Measurements from ENCODE around the gene PVALEF.
A peak's percentile ranks its signal among the peaks of the same experiment; 100 is the strongest.
"Not testable (repeated sequence)": the region's sequence is repeated elsewhere in the genome, so short reads cannot be mapped to it uniquely, and the experiment has no call there.

PVALEF gene

DNA sequence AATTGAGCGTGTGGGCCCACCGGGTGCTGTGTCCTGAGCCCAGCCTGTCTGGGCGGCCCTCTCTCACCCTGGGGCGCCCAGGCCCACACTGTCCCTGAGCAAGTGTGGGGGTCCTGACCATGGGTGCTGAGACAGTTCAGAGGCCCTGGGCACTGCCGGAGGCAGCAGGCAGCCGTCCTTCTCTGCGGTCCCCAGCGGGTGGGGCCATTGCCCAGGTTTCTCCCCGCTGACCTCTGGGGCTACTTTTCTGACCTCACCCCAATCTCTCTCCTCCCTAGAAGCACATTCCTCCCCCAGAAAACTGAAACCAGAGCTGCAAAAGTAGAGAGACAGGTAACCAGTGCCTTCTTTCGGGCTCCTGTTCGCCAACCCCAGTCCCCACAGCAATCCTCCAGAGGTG is 36.0 kb upstream of the PVALEF start:
- no peak for DNase-seq

DNA sequence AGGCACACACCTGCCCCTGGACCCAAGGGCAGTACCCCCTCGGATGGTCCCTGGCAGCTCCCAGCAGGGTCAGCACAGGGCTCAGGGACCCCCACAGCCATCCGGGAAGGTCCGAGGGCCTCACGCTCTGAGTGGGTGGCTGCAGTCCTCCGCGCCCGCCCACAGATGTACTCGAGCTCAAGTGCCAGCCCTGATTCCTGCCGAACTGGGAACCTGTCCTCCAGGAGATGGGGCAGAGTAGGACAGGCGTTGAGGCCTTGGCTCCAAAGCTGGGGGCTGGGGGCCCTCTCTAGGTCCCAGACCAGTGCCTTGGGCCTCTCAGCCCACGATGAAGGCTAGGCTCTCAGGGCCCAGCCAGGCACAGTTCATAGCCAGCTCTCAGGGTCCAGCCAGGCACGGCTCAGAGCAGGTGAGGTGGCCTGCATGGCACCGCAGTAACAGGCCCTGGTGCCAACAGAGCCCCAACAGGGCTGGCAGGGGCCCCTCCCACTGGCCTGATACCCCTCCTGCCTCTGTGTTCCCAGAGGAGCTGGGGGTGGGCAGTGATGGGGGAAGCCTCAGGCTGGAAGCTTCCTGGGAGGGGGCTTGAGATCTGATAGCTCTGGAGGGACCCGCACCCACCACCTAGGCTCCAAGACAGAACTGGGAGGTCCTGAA is 35.5 kb upstream of the PVALEF start:
- DNase-seq, result no peak

DNA sequence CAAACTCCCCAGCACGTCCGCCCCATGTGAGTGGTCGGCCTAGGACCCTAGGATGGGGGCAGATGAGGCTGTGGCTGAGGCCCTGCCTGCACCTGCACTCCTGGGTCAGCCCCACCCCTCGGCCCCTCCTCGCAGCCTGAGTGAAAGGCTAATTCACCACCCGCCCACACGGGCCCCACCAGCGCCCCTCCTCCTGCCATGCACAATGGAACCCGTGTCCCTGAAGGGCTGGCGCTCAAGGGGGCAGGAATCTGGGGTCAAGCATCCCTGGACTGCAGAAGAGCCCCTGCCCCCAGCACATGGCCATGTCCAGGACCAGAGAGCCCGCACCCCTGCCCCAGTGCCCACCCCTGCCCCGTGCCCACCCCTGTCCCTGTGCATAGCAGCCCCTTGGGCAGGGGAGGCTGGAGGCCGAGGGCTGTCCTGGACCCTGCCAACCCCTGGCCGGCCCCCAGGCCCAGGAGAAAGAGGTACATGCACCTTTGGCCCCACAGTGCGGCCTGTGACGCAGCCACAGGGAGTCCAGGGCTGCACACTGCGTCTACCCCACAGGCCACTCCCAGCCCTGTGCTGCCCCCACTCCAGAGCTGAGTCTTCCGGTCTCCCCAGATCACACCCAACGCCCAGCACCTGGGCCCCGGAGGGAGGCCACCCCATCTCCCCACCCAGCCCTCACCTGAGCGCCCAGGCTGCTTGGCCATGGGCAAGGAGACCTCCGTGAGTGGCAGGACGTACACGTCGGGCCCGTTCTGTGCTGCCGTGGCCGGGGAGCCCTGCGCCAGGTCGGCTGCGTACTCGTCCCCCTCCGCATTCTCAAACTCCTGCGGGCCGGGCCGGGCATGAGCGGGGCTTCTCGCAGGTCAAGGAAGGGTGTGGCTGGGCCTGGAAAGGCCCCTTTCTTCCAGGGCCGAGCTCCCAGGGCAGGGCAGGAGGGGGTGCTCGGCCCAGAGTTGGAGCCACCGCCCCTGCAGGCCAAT is 34.6 kb upstream of the PVALEF start:
- DNase-seq, result no peak

- no peak for DNase-seq
Measured at GRCh38 chr17:81131486-81132196, 33.7 kb upstream of the PVALEF start.

- peak; percentile 5 for DNase-seq
Measured at GRCh38 chr17:81132197-81132540, 33.1 kb upstream of the PVALEF start.

DNA sequence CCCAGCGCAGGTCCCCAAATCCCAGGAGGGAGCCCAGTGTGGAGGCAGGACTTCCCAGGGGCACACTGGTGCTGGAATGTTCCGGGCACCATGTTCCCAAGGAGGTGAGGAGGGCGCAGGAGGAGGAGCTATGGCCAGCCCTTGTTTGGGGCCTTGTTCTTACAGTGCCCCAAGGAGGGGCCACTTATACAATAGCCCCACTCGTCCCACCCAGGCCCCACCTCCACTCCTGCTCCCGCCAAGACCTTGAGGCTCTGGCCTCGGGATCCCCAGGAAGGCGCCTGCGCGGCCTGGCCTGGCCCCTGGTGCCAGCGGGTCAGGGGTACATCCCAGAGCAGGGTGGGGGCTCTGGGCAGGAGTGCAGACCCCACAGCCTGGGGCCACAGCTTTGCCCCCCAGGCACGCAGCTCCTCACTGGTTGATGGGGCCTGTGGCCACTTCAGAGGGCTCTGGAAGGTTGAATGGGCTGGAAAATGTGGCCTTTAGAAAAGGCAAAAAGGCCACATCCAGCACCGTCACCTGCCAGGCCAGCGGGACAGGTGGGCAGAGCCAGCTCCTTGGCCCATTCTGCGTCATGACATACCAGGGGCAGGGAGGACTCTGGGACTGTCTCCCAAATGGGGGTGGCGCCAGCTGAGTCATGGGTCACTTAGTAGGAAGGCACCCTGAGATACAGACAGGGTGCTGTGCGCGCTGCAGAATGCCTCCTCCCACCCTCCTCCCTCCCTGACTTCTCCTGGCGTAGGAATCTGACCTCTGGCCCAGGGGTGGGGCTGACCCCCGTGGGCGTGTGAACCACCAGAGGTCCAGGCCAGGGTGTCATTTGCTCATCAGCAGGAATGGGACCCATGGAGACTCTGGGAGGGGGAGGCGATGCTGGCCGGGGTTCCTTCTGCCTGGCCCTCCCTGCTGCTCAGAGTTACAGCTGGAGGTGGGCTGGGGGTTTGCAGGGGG is 32.3 kb upstream of the PVALEF start:
- DNase-seq, result no peak

GRCh38 chr17:81134064-81134781 is 31.1 kb upstream of the PVALEF start:
- DNase-seq, result no peak

DNA sequence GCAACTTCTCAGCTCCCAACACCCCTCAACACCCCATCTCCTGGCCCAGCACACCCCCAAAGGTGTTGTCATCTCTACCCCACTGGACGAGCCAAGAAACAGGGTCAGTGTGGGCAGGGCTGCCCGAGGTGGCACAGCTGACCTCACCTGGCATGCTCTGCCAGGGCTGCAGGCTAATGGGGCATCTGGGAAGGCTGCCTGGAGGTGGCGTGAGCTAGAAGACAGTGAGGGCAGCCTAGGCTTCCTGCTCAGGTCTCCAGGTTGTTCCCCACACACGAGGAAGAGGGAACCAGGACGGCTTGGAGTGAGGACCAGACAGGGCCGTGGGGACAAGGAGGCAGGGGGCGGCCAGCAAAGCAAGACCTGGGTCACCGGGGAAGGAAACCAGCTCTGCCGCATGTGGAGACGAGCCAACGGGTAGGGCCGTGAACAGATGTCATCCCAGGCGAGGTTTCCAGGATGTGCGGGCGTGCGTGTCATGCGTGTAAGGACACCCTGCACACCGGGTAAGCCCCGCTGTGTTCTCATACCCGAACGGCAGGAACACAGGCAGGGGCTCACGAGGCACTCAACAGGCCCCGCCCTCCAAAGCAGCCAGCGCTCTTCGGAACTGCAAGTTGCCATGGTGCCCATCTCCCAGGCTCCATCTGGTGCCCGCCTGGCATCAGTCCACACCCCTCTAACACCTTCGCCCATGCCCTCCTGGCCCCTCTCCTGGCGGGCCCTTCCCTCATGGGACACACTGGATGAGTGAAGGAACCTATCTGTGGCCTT is 29.6 kb upstream of the PVALEF start:
- DNase-seq, result peak; percentile 54

DNA sequence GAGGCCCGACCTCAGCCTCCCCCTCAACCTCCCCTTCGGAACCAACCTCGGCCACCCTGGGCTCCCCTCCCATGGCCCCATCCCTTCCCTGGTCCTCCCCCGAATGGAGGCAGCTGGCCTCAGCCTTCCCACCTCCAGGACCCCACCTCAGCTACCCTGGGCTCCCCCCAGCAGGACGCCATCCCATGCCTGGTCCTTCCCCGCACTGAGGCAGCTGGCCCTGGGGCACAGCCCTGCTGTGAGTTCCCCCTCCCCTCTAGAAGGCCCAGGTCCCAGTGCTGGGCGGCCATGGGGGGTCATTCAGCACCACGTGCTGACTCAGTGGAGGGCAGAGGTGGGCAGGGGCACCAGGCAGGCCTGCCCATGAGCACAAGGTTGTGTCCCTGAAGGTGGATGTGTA is 28.9 kb upstream of the PVALEF start:
- DNase-seq, result no peak

DNA sequence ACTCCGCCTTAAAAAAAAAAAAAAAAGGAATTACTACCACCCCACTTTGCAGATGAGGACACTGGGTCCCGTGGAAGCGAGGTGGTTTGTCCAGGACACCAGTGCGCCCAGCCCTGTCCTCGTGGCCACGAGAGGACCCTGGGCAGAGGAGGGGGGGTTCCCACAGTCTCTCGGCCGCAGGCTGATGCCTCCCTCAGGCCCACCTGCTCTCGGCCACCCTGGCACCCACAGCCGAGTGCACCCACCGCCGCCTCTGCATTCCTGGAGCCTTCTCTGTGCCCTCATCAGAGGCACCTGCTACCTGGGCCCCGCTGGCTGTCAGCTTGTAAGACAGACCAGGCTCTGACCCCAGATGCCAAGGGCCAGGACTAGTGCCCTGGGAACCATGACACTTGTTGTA is 28.1 kb upstream of the PVALEF start:
- DNase-seq, result no peak

- no peak for DNase-seq
Measured at GRCh38 chr17:81138083-81138482, 27.2 kb upstream of the PVALEF start.

DNA sequence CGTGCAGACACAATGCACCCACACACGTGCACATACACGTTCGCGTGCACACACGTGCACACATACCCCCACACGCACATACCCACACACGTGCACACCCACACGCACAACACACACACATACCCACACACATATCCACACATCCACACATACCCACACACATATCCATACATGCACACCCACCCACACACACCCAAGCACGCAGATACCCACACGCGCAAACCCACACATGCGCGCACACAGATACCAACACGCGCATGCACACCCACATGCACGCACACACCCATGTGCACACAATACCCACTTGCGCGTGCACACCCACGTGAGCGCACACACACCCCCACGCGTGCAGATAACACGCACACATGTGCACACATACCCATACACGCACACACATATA is 26.8 kb upstream of the PVALEF start:
- DNase-seq, result no peak

DNA sequence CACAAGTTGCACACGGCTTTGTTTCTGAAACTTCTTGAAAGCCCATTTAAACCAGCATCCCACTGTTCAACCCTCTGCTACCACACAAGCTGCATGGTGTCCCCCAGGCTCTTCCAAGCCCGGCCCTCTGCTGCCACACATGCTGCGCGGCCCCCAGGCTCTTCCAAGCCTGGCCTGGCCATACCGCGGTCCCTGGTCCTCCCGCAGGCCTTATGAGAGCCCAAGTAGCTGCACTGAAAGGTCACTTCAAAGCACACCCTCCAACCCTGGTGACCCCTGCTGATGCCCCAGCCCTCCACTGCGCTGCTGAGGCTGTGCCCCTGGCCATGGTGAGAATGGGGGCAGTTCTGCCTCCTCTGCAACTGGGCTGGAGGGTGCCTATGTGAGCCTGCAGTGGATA is 25.9 kb upstream of the PVALEF start:
- DNase-seq, result no peak

GRCh38 chr17:81140018-81140417 is 25.3 kb upstream of the PVALEF start:
- DNase-seq, result no peak

GRCh38 chr17:81140695-81141094 is 24.6 kb upstream of the PVALEF start:
- DNase-seq, result no peak

DNA sequence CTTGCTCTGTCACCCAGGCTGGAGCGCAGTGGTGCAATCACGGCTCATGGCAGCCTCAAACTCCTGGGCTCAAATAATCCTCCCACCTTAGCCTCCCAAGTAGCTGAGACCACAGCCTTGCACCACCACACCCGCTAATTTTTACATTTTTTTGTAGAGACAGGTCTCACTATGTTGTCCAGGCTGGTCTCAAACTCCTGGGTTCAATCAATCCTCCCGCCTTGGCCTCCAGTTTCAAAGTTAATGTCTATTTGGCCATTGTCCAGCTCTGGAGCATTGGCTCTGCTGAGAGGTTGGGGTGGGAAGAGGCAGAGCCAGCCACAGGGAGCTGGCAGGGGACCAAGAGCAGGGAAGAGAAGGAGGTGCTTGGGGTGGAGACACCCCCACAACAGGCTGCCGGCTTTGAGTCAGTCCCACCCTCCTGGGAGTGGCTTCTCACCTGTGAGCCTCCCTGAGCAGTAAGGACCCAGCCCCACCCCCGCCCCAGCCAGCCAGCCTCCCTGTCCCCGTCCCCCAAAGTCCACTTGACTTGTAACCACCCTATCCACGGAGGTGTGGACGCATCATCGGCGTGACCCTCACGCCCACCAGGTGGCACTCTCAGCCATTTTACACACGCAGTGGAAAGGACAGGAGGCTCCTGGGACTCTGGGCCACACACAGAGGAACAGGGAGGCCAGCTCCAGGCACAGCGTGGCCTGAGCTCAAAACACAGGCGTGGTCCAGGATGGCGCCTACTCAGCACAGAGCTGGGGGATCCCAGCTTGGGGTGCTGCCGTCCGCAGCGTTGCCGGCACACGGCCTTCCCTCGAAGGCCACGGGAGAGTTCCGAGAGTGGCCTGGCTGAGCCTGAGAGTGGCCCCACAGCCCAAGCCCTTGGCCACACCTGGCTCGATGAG is 22.8 kb upstream of the PVALEF start:
- DNase-seq, result peak; percentile 65

GRCh38 chr17:81143200-81143527 is 22.1 kb upstream of the PVALEF start:
- DNase-seq, result no peak

GRCh38 chr17:81143717-81144422 is 21.4 kb upstream of the PVALEF start:
- DNase-seq, result no peak

GRCh38 chr17:81144423-81144781 is 20.9 kb upstream of the PVALEF start:
- no peak for DNase-seq

- not testable (repeated sequence) for DNase-seq
Measured at GRCh38 chr17:81146208-81146607, 19.1 kb upstream of the PVALEF start.

Measured in DMS79 treated with DMSO at 0.1 percent for 48 hours (cell line).